HG02571 (cell line): ENCODE results near the gene CD164.
"Not testable (repeated sequence)": the region's sequence is repeated elsewhere in the genome, so short reads cannot be mapped to it uniquely, and the experiment has no call there.

ENCODE experiments used
- ATAC-seq: cut with Tn5 transposase; IDR thresholded peaks from one replicate; pipeline ENCODE4 v1.9.1; 2021; ENCODE audit warnings: mild to moderate bottlenecking, moderate library complexity; ENCODE audit not compliant: unreplicated experiment

The CD164 gene

GRCh38 chr6:109344226-109344625 is 38.0 kb downstream of the CD164 start:
- ATAC-seq = no peak

DNA sequence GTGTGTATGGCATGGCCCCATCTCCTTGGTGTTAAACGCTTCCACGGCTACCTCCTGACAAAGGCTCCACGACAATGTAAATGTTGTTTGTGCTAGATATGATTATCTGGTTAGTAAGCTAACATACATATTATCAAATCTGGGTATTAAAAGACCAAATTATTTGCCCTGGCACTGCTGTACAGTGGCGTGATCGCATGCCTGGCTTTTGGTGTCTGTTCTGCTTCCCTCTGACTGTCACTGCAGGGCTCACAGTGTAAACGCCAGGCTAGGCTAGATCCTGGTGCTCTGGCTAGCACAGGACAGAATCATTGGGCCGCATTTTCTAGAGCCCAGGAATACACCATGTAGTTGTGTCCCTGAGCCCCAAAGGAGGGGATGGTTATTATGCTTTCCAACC is 38.7 kb downstream of the CD164 start:
- ATAC-seq = no peak

GRCh38 chr6:109342911-109343310 is 39.4 kb downstream of the CD164 start:
- ATAC-seq = no peak

DNA sequence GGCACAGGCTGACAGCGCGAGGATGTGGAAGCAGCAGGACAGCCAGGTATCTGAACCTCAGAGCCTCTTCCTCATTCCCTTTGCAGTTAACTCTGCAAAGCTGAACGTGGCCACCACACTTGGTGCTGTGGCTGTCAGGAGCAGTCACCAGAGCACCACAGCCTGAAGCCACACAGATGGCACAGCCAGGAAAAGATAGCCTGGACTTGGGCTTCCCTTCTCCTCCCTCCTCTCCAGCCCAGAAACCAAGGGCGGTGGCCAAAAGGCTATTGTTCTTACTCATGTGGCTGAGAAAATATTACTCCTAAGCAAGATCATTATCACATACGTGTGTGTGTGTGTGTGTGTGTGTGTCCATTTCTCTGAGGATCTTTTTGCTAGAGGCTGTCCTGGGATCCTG is 39.8 kb downstream of the CD164 start:
- ATAC-seq = no peak

GRCh38 chr6:109340811-109341210 is 41.5 kb downstream of the CD164 start:
- no peak for ATAC-seq

DNA sequence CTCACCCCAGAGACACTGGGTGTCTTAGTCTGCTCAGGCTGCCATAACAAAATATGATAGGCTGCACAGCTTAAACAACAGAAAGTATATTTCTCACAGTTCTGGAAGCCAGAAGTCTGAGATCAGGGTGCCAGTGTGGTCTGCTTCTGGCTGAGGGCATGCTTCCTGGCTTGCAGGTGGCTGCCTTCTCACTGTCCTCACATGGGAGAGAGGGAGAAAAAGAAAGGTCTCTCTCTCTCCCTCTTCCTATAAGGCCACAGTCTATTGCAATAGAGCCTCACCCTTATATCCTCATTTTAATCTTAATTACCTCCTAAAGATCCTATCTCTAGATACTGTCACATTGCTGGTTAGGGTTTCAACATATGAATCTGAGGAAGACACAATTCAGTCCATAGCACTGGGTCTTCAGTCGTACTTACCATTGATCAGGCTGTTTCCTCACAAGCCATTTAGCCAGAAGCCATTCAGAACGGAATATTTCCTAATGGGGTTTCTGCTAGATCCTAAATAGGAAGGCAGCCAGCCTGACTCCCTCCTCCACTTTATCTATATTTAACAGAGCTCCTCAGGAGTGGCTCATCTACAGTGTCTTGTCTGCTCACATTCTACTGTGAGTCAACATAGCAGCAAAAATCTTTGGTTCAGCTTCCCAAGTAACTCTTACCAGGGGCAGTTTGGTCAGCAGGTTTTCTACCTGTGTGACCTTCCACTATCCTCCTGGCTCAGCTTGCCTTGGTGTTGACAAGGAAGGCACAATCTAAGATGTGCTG is 42.2 kb downstream of the CD164 start:
- ATAC-seq = no peak

GRCh38 chr6:109336221-109336961 is 45.9 kb downstream of the CD164 start:
- no peak for ATAC-seq

DNA sequence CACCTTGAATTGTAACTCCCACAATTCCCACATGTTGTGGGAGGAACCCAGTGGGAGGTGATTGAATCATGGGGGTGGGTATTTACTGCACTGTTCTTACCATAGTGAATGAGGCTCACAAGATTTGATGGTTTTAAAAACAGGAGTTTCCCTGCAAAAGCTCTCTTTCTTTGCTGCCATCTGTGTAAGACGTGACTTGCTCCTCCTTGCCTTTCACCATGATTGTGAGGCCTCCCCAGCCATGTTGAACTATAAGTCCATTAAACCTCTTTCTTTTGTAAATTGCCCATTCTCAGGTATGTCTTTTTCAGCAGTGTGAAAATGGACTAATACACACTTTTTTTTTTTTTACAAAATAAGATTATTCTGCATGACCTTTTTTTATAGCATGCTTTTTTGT is 48.4 kb downstream of the CD164 start:
- not testable (repeated sequence) for ATAC-seq

DNA sequence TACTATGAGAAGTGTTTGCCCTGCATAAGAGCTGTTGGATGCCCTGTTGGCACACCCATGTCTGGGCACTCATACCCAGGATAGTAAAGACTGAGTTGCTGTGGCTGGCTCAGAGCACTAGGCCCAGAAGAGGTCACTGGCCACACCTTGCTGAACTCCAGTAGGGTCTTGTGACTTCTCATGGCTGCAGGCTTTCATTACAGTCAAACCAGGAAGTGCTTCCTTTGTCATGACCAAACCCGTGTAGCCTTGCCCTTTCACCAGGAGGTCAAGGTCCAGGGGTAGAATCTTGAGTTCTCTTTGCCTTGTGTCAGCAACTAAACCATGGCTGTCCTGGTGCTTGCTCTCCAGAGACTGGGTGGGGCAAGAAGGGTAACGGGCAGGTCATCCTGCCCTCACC is 49.5 kb downstream of the CD164 start:
- ATAC-seq = no peak

- ATAC-seq = no peak
These were observed 51.2 kb downstream of the CD164 start for GRCh38 chr6:109331081-109331480.

- ATAC-seq = no peak
These were observed 52.0 kb downstream of the CD164 start for GRCh38 chr6:109330263-109330662.

DNA sequence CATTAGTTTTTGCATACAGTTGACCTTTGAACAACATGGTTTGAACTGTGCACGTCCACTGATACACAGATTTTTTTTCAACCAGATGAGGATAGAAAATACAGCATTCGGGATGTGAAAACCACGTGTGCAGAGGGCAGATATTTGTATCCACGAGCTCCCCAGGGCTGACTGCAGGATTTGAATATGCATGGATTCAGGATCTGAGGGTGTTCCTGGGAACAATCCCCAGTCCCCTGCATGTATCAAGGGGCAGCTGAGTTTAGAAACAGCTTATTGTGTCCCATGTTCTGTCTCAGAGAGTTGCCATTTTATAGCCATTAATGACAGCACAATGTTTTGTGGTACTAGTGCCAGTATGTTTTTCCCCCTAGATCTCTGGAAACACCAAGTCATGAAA is 53.6 kb downstream of the CD164 start:
- no peak for ATAC-seq

- no peak for ATAC-seq
These were observed 54.3 kb downstream of the CD164 start for GRCh38 chr6:109327959-109328358.

- no peak for ATAC-seq
These were observed 54.8 kb downstream of the CD164 start for GRCh38 chr6:109327491-109327890.

GRCh38 chr6:109326351-109326750 is 55.9 kb downstream of the CD164 start:
- ATAC-seq = no peak

- ATAC-seq = no peak
These were observed 56.9 kb downstream of the CD164 start for GRCh38 chr6:109325400-109325801.

DNA sequence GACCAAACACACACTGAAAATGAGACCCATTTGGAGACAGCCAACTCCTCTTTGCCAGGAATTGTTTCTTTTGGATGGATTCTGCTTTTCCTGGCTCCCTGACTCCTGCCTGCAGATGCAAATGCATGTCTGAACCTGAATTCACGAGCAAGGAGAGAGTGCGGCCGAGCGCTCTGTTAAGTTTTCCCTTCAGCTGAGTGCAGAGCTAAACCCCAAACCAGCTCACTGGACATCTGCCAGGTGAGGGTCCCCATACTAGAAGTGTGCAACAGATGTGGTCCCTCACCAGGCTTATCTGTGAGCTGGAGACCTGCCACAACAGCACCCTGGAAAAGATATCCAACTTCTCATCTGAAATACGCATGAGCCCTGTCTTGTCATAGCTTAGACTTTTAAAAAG is 59.0 kb downstream of the CD164 start:
- ATAC-seq = no peak

DNA sequence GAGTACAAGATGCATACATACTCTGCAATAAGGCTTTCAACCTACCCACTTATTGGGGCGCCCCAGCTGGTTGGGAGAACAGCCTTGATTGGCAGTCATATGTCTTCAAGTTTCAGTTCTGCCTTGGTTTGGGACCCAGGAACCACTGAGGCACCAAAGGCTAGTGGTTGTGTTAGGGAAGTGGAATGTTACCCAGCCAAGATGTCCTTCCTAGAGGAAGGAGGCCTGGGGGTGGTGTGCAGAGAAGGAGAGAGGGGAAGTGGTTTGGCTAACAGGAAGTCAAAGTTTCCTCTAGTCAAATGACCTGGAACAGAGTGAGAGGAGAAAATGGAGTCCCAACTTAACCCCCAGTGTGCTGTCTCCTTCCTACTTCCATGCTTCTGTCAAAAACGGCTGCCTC is 59.4 kb downstream of the CD164 start:
- no peak for ATAC-seq

GRCh38 chr6:109321752-109322151 is 60.5 kb downstream of the CD164 start:
- no peak for ATAC-seq

GRCh38 chr6:109320072-109320471 is 62.2 kb downstream of the CD164 start:
- no peak for ATAC-seq

DNA sequence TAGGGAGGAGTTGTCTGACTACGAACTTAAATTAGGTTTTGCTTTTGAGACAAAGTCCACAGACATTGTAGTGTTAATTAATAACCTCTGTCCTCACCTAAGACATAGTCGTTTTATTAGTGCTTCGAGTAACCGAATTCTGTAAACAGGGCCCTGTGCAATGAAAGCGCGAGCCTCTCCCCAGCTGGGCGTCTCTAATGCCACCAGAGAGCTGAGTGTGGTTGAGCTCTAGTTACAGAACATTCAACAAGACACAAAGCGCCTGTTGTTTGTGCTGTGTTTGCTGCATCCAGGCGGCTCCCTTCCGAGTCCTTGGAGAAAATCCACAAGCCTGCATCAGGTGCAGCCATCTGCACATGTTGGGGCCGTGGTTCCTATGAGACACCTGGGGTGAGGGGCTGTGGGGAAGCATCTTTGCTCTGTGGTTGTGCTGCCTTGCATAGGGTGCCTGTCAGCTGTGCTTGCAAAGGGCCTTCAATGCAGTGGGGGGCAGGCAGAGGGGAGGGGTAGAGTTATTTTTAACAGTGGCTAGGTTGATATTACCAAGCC is 63.9 kb downstream of the CD164 start:
- ATAC-seq = no peak

DNA sequence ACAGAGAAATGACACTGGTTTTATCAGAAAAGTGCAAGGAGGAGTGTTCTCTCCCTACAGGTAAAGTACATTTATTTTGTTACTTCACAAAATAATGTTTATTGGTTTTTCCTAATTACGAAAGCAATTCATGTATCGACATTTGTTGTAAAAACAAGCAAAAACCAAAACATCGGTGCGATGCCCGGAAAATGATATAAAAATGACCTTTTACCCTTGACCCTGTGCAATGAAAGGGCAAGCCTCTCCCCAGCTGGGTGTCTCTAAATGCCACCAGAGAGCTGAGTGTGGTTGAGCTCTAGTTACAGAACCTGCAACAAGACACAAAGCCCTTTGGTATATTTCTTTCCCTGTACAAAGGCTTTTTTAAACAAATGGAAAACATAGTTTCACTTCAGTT is 65.4 kb downstream of the CD164 start:
- no peak for ATAC-seq
